ENCODE results near the gene SPRY2.

- TF ChIP-seq CTCF (IDR thresholded peaks at IDR 0.05; ENCODE audit: low read length) = no peak
- no peak for TF ChIP-seq EZH2 (optimal IDR thresholded peaks at IDR 0.05; ENCODE audit: low read depth, low read length)
Observed at GRCh38 chr13:80348314-80348713, 7.4 kb upstream of the SPRY2 start.
